Uterus (tissue), 2 donors: ENCODE measurements around the gene RNF39.

ENCODE experiments used
- POLR2A ChIP-seq, 2 donors: fragments of 450-650 bp; IDR thresholded peaks; one replicate each; pipeline ENCODE4 v1.6.1; 2016; ENCODE audit warnings: antibody characterized with exemption in 2 of 2, mild to moderate bottlenecking in 1 of 2, moderate library complexity in 1 of 2
- TF ChIP-seq, protein P1 (sequence below), 4 experiments: fragments of 200-600 bp in 2 of 4; fragments of 450-650 bp in 2 of 4; sonication (generic) in 2 of 4; IDR thresholded peaks; one replicate each; pipeline ENCODE4 v1.5.1; 2016 to 2019; ENCODE audit warnings: antibody characterized with exemption in 4 of 4, mild to moderate bottlenecking in 2 of 4, moderate library complexity in 1 of 4

DNA sequence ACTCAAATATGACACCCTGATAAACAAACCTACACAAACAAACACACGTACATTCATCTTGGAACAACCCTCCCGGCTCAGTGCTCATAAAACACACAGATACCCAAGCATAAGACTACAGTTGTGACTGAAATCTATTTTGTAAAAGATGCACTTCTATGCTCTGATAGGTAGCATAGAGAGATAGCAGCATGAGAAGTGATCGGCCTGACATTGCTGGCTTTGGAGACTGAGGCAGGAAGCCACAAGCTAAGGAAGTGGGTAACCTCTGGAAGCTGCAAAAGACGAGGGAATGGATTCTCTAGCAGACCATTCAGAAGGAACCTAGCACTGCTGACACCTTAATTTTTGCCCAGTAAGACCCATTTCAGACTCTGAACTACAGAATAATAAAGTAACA lies 1.6 kb upstream of the RNF39 start:
- TF ChIP-seq, protein P1, sequence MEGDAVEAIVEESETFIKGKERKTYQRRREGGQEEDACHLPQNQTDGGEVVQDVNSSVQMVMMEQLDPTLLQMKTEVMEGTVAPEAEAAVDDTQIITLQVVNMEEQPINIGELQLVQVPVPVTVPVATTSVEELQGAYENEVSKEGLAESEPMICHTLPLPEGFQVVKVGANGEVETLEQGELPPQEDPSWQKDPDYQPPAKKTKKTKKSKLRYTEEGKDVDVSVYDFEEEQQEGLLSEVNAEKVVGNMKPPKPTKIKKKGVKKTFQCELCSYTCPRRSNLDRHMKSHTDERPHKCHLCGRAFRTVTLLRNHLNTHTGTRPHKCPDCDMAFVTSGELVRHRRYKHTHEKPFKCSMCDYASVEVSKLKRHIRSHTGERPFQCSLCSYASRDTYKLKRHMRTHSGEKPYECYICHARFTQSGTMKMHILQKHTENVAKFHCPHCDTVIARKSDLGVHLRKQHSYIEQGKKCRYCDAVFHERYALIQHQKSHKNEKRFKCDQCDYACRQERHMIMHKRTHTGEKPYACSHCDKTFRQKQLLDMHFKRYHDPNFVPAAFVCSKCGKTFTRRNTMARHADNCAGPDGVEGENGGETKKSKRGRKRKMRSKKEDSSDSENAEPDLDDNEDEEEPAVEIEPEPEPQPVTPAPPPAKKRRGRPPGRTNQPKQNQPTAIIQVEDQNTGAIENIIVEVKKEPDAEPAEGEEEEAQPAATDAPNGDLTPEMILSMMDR (IDR thresholded peaks at IDR 0.05), result no peak
- TF ChIP-seq POLR2A (IDR thresholded peaks at IDR 0.05), result no peak
